SK-N-MC (cell line): ENCODE results near the gene DLGAP1.

ENCODE experiments used
- EZH2 ChIP-seq: fragments of 200-600 bp; sonication (generic); IDR thresholded peaks from one replicate; pipeline ENCODE4 v1.6.1; 2017; ENCODE audit warnings: antibody characterized with exemption
- POLR2AphosphoS5 ChIP-seq: IDR thresholded peaks from 2 replicates; pipeline ENCODE4 v1.6.1; 2012; ENCODE audit warnings: mild to moderate bottlenecking, low read depth, low read length, borderline replicate concordance

DNA sequence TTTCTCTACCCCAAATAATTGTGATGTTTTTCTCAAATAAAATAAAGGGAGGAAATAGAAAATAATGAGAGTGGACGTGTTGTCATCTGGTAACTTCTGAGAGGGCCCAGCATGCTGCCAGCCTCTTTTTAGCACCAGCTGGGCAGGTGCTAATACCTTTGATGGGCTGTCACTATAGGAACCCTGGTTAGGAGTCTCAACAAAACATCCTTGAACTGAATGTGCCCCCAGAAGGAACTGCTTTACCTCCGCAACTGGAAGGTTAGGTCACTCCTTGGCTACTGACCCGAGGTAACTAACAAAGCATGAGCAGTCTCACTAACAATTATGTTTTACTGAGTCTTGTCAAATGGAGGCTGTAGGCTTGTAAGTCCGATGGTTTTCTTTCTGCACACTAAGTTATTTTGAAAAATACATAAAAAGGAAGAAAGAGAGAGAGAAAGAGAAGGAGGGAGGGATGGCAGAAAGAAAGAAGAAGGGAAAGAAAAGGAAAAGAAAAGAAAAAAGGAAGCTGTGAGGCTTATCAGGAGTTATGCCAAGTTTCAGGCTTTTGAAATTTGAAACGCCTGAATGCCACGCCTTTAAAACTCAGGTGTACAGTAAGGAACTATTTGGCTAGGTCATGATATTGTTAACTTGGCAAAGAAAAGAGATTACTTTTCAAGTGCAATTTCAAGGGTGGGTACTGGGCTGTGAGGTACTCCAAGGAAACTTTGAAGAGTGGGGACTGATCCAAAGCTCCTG, 914.1 kb downstream of the DLGAP1 start:
- no peak for TF ChIP-seq EZH2
- TF ChIP-seq POLR2AphosphoS5: no peak
